IMR-90 (cell line): Measurements from ENCODE around the gene ARHGEF33.

ENCODE experiments used
- CTCF ChIP-seq: conservative IDR thresholded peaks from 2 replicates; pipeline ENCODE4 v1.5.1; 2012; ENCODE audit warnings: mild to moderate bottlenecking, low read depth, low read length, improper control_type of control experiment
- RAD21 ChIP-seq: IDR thresholded peaks from 2 replicates; pipeline ENCODE4 v1.6.1; 2012; ENCODE audit warnings: low read length, improper control_type of control experiment
- TF ChIP-seq, protein P1 (sequence below): fragments of 150-350 bp; IDR thresholded peaks from 2 replicates; pipeline ENCODE4 v1.6.1; 2016; ENCODE audit warnings: low read depth, mild to moderate bottlenecking, low read length, moderate library complexity, borderline replicate concordance

GRCh38 chr2:38850045-38850444 is 39.6 kb upstream of the ARHGEF33 start:
- TF ChIP-seq CTCF (no peak), RAD21 (no peak)
- TF ChIP-seq, protein P1, sequence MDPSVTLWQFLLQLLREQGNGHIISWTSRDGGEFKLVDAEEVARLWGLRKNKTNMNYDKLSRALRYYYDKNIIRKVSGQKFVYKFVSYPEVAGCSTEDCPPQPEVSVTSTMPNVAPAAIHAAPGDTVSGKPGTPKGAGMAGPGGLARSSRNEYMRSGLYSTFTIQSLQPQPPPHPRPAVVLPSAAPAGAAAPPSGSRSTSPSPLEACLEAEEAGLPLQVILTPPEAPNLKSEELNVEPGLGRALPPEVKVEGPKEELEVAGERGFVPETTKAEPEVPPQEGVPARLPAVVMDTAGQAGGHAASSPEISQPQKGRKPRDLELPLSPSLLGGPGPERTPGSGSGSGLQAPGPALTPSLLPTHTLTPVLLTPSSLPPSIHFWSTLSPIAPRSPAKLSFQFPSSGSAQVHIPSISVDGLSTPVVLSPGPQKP: no peak
